ENCODE results near the gene ERGIC2.

ERGIC2 gene

DNA sequence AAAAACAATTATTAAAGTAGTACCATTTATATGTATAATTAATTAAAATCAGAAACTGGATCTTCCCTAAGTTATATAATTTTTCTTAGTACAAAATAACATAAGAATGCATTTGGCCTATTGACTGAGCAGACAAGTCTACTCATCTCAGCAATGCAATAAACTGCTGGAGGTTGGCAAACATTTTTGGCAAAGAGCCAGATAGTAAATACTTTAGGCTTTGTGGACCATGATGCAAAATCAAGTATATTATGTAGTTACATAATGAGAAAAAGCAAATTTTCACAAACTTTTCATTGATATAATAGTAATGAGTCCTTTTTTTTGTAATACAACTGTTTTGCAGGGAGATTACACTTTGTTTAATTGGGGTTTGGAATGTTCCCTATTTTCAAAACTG, 30.9 kb downstream of the ERGIC2 start:
- no peak overlapping the region for H3K4me3 ChIP-seq
- TF ChIP-seq EZH2 (IDR thresholded peaks at IDR 0.05) (no peak), FOXP2 (optimal IDR thresholded peaks at IDR 0.05; ENCODE audit: control extremely low read depth, extremely low read length, insufficient read depth) (no peak), POLR2AphosphoS5 (IDR thresholded peaks at IDR 0.05; ENCODE audit: borderline replicate concordance, low read depth, low read length) (peak; percentile 24; the same call in 1 of the 2 replicates)
- no peak overlapping the region for H3K27ac ChIP-seq
- no peak overlapping the region for H3K9ac ChIP-seq (ENCODE audit: insufficient read length)
- H3K36me3 ChIP-seq (ENCODE audit: insufficient read depth, low read length): peaks cover 35% of the 10 kb centered on the region
- H3K9me3 ChIP-seq (ENCODE audit: low read depth, low read length): no peaks in the 10 kb centered on the region
- DNase-seq (ENCODE audit: low read depth, low spot score): peak; percentile 66

DNA sequence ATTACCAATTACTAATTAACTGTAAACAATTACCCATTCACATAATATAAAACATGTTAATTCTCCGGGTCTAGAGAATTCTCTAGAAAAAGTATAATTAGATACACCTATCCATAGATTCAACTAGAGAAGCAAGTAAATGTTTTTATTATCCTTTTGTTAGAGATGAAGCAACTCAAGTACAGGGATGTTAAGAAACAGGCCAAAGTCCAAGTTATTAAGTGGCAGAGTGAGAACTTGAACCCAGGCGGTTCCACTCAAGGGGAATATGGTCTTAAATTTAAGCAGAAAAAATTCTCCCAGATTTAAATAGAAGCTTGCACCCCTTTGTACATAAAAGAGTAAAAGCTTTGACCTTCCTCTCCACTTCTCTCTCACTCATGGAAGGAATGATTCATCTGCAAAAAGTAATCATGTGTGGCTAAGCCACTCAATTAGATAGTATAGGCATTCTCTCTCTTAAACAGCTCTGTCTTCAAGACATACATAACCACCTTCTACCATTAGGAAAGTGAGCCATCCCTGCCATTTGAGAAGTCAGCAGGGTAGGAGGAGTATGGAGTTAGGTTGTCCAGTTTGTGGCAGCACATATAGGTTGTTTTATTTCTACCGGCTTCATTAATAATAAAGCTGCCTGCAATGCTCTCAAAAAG, 34.1 kb downstream of the ERGIC2 start:
- no peak overlapping the region for H3K9ac ChIP-seq (ENCODE audit: insufficient read length)
- peaks cover 60% of the 10 kb centered on the region for H3K36me3 ChIP-seq (ENCODE audit: insufficient read depth, low read length)
- no peak overlapping the region for H3K27ac ChIP-seq
- no peak overlapping the region for H3K4me3 ChIP-seq
- H3K9me3 ChIP-seq (ENCODE audit: low read depth, low read length): no peaks in the 10 kb centered on the region
- TF ChIP-seq FOXP2 (optimal IDR thresholded peaks at IDR 0.05; ENCODE audit: control extremely low read depth, extremely low read length, insufficient read depth) (no peak), POLR2AphosphoS5 (IDR thresholded peaks at IDR 0.05; ENCODE audit: borderline replicate concordance, low read depth, low read length) (no peak), EZH2 (IDR thresholded peaks at IDR 0.05) (no peak)
- no peak for DNase-seq (ENCODE audit: low read depth, low spot score)

DNA sequence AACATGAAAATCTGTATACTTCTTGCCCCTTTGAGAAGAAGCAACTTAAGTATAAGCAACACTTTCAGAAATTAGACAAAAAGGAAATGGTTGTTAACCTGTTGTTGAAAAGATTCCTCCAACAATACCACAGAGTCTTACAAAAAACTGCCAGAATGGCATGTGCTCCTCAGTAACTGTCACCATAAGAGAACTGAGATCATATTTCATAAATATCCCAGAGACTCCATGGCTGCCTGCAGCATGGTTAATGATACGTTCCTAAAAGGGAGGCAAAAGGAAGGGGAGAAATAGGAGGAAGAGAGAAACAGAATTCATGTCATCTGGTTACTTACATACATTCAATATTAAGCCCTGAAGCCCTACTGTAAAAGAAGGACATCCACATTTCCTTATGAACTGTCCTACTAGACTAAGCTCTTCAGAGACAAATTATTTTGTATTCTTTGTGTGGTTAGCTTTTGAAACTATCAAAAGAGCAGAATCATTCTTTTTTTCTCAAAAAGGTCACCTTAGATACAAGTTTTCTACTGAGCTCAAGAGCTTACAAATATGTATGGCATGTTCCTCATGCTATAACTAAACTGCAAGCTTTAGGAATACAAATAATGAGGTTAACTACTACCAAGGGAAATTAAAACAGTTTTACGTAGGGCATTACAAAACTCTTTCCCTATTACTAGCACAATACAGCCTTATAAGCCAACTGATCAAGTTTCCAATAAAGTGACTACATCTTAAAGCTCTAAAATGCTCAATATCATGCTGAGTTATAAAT, 37.8 kb downstream of the ERGIC2 start:
- Histone ChIP-seq H3K9me3 (ENCODE audit: low read depth, low read length) (no peaks in the 10 kb centered on the region), H3K4me3 (no peak overlapping the region), H3K27ac (no peak overlapping the region), H3K36me3 (ENCODE audit: insufficient read depth, low read length) (peaks cover 76% of the 10 kb centered on the region), H3K9ac (ENCODE audit: insufficient read length) (no peak overlapping the region)
- DNase-seq (ENCODE audit: low read depth, low spot score): no peak
- no peak for TF ChIP-seq POLR2AphosphoS5 (IDR thresholded peaks at IDR 0.05; ENCODE audit: borderline replicate concordance, low read depth, low read length)
- no peak for TF ChIP-seq EZH2 (IDR thresholded peaks at IDR 0.05)
- TF ChIP-seq FOXP2 (optimal IDR thresholded peaks at IDR 0.05; ENCODE audit: control extremely low read depth, extremely low read length, insufficient read depth): no peak

DNA sequence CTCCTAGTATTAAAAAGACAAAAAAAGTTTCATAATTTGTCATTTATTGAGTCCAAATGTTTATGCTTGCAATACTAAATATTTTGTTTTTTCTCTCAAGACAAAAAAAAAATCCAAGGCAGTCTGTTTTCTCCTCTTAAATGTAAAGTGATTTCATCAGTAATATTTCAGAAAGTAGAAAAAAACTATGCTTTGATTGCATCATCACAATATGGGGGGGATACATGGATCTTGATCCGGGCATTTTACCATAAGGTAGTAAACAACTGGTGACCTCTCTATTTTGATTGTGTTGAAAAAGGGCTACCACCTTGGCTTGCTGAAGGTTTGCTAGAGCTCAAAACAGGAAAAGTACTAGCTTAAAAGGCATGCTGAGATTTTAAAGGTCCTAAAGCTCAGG, 43.6 kb downstream of the ERGIC2 start:
- H3K27ac ChIP-seq: no peak overlapping the region
- TF ChIP-seq EZH2 (IDR thresholded peaks at IDR 0.05) (no peak), FOXP2 (optimal IDR thresholded peaks at IDR 0.05; ENCODE audit: control extremely low read depth, extremely low read length, insufficient read depth) (no peak), POLR2AphosphoS5 (IDR thresholded peaks at IDR 0.05; ENCODE audit: borderline replicate concordance, low read depth, low read length) (no peak)
- H3K9me3 ChIP-seq (ENCODE audit: low read depth, low read length): no peaks in the 10 kb centered on the region
- no peak overlapping the region for H3K4me3 ChIP-seq
- peaks cover 28% of the 10 kb centered on the region for H3K36me3 ChIP-seq (ENCODE audit: insufficient read depth, low read length)
- no peak for DNase-seq (ENCODE audit: low read depth, low spot score)
- H3K9ac ChIP-seq (ENCODE audit: insufficient read length): no peak overlapping the region

DNA sequence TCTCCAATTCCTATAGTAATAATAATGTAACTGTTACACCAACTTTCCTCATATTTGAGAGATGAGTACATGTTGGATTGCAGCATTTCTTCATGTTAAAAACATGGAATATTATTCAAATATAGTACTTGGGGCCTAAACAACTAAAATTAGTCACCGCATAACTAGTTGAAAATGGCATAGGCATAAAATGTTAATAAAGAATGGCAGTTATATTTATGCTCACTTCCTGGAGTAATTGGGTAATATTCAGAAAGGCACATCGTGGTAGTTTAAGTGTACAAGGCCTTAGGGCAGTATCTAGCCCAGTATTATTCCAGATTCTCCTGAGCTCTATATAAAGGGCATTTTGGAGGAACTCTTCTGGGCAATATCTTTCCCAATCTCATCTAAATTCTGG, 46.0 kb downstream of the ERGIC2 start:
- H3K9me3 ChIP-seq (ENCODE audit: low read depth, low read length): no peaks in the 10 kb centered on the region

DNA sequence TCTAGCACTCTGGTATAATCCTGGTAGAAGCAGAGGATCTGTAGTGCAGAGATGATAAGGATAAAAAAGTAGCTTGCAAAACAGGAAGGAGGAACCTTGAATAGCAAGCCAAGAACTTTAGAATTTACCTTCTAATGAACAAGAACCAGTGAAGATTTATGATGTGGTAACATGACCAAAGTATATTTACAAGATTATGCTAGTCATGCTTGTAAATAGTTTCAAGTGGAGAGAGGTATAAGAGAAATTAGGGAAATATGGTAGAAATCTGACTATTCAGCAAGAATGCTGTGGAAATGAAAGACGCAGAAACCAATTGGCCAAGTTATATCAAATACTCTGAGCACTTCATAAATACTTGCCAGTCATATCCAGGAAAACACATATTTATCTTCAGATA, 47.8 kb downstream of the ERGIC2 start:
- DNase-seq (ENCODE audit: low read depth, low spot score): peak; percentile 64
- TF ChIP-seq FOXP2 (optimal IDR thresholded peaks at IDR 0.05; ENCODE audit: control extremely low read depth, extremely low read length, insufficient read depth) (peak; percentile 66), POLR2AphosphoS5 (IDR thresholded peaks at IDR 0.05; ENCODE audit: borderline replicate concordance, low read depth, low read length) (peak; percentile 28; the same call in 1 of the 2 replicates), EZH2 (IDR thresholded peaks at IDR 0.05) (no peak)
- peaks cover under 1% of the 10 kb centered on the region; the same call in 1 of the 2 replicates for H3K36me3 ChIP-seq (ENCODE audit: insufficient read depth, low read length)

More for the DNA sequence above, 46.0 kb downstream of the ERGIC2 start:
- peaks cover 10% of the 10 kb centered on the region for H3K36me3 ChIP-seq (ENCODE audit: insufficient read depth, low read length)
- H3K27ac ChIP-seq: 0 out of 2 replicates have a peak overlapping the region, but pooled peaks have one; percentile 26
- DNase-seq (ENCODE audit: low read depth, low spot score): peak; percentile 34
- no peak overlapping the region for H3K4me3 ChIP-seq
- TF ChIP-seq POLR2AphosphoS5 (IDR thresholded peaks at IDR 0.05; ENCODE audit: borderline replicate concordance, low read depth, low read length) (no peak), FOXP2 (optimal IDR thresholded peaks at IDR 0.05; ENCODE audit: control extremely low read depth, extremely low read length, insufficient read depth) (no peak), EZH2 (IDR thresholded peaks at IDR 0.05) (no peak)
- no peak overlapping the region for H3K9ac ChIP-seq (ENCODE audit: insufficient read length)

DNA sequence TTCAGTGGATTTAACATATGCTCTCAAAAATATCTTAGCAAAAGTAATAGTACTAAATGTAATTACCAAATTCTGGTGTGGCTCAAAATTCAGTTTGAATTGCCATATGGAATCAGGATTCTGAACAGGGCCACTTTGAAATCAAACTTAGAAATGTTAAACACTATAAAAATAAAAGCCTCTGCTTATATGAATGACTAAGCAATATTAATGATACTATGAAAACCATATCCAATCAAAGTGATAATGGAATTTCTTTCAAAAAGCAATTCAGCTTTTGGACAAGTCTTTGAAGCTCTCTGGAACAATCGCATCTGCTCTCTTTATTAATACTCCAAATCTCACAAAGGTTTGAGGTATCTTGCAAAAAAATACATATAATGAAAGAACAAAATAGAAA, 51.6 kb downstream of the ERGIC2 start:
- no peaks in the 10 kb centered on the region for H3K9me3 ChIP-seq (ENCODE audit: low read depth, low read length)

More for the DNA sequence above, 47.8 kb downstream of the ERGIC2 start:
- peak overlapping the region; percentile 12; the same call in 1 of the 2 replicates for H3K4me3 ChIP-seq
- peak overlapping the region; percentile 72 for H3K27ac ChIP-seq
- H3K9me3 ChIP-seq (ENCODE audit: low read depth, low read length): no peaks in the 10 kb centered on the region
- no peak overlapping the region for H3K9ac ChIP-seq (ENCODE audit: insufficient read length)

DNA sequence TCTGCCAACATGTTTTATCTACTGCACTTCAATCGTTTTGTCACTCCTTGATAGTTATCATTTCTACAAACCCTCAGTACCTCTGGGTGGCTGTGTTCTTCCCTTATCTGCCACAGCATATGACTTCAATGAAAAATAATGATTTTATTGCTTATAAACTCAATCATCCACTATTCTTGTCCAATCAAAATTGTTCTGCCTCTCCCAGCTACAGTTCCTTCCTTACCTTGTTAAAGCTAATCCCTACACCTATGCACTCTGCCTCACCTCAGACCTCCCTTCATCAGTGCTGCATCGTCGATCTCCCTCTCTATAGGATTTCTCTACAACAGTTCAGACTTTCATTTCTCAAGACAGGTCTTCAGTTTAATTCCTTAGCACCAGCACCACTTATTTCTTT, 58.8 kb downstream of the ERGIC2 start:
- DNase-seq (ENCODE audit: low read depth, low spot score): no peak
- TF ChIP-seq POLR2AphosphoS5 (IDR thresholded peaks at IDR 0.05; ENCODE audit: borderline replicate concordance, low read depth, low read length): no peak
- TF ChIP-seq FOXP2 (optimal IDR thresholded peaks at IDR 0.05; ENCODE audit: control extremely low read depth, extremely low read length, insufficient read depth): no peak
- TF ChIP-seq EZH2 (IDR thresholded peaks at IDR 0.05): no peak
- Histone ChIP-seq H3K9me3 (ENCODE audit: low read depth, low read length) (no peaks in the 10 kb centered on the region), H3K9ac (ENCODE audit: insufficient read length) (no peak overlapping the region), H3K27ac (no peak overlapping the region), H3K36me3 (ENCODE audit: insufficient read depth, low read length) (no peaks in the 10 kb centered on the region), H3K4me3 (no peak overlapping the region)

More for the DNA sequence above, 51.6 kb downstream of the ERGIC2 start:
- Histone ChIP-seq H3K36me3 (ENCODE audit: insufficient read depth, low read length) (no peaks in the 10 kb centered on the region), H3K27ac (peak overlapping the region; percentile 47), H3K4me3 (no peak overlapping the region), H3K9ac (ENCODE audit: insufficient read length) (no peak overlapping the region)
- TF ChIP-seq FOXP2 (optimal IDR thresholded peaks at IDR 0.05; ENCODE audit: control extremely low read depth, extremely low read length, insufficient read depth) (no peak), EZH2 (IDR thresholded peaks at IDR 0.05) (no peak), POLR2AphosphoS5 (IDR thresholded peaks at IDR 0.05; ENCODE audit: borderline replicate concordance, low read depth, low read length) (no peak)
- DNase-seq (ENCODE audit: low read depth, low spot score): no peak

Measured in SK-N-MC (cell line).